K562 (cell line): ENCODE results near the gene UNC50. TPM values are rescaled to one million over a fixed set of nuclear protein-coding genes. Genes with fewer than 3 reads are reported as not detected.

ENCODE experiments used
- GATAD2B ChIP-seq: fragments of 450-650 bp; IDR thresholded peaks from 2 replicates; pipeline ENCODE4 v1.6.1; 2017; ENCODE audit warnings: mild to moderate bottlenecking, borderline replicate concordance
- KDM4B ChIP-seq, 2 experiments: fragments of 450-650 bp in 1 of 2; sonication (generic) in 1 of 2; IDR thresholded peaks; 2 replicates each; pipeline ENCODE4 v1.6.1; 2016 to 2017; ENCODE audit warnings: borderline replicate concordance in 2 of 2, antibody characterized with exemption in 1 of 2, low read depth in 1 of 2, mild to moderate bottlenecking in 1 of 2
- PML ChIP-seq: IDR thresholded peaks from 2 replicates; pipeline ENCODE4 v1.6.1; 2012; ENCODE audit warnings: low read length, inconsistent platforms
- POLR3G ChIP-seq: IDR thresholded peaks from 2 replicates; pipeline ENCODE4 v1.6.1; 2011; ENCODE audit not compliant: insufficient read length, insufficient replicate concordance; ENCODE audit errors: extremely low read depth
- SAFB ChIP-seq: fragments of 200-400 bp; formaldehyde crosslinking; IDR thresholded peaks from 2 replicates; pipeline ENCODE4 v1.6.1; 2017; ENCODE audit warnings: low read depth, low read length, borderline replicate concordance
- YBX1 ChIP-seq: fragments of 450-650 bp; IDR thresholded peaks from 2 replicates; pipeline ENCODE4 v1.7.1; 2016; ENCODE audit warnings: mild to moderate bottlenecking
- ZNF12 ChIP-seq: sonication (generic); formaldehyde crosslinking; IDR thresholded peaks from 2 replicates; pipeline ENCODE4 v1.4.0; 2020; ENCODE audit warnings: mild to moderate bottlenecking, missing genetic modification reagents
- ZNF184 ChIP-seq: sonication (generic); formaldehyde crosslinking; IDR thresholded peaks from 2 replicates; pipeline ENCODE4 v1.5.0; 2020; ENCODE audit warnings: missing genetic modification reagents
- ZNF384 ChIP-seq: IDR thresholded peaks from 2 replicates; pipeline ENCODE4 v1.6.1; 2012; ENCODE audit warnings: low read depth, low read length, improper control_type of control experiment
- ZNF41 ChIP-seq: fragments of 250-450 bp; sonication (Bioruptor Pico); conservative IDR thresholded peaks from 2 replicates; pipeline ENCODE4 v1.4.0; 2020; ENCODE audit warnings: mild to moderate bottlenecking
- ZNF57 ChIP-seq: fragments of 450-650 bp; formaldehyde crosslinking; IDR thresholded peaks from 2 replicates; pipeline ENCODE4 v1.4.0; 2020; ENCODE audit warnings: mild to moderate bottlenecking, moderate library complexity
- polyA plus RNA-seq, 8 experiments: library from polyadenylated mRNA; depleted of rRNA in 4 of 8; stranded (reverse) in 5 of 8; unstranded in 3 of 8; fragments of >200 nt; fragmentation: Nextera tagmentation in 2 of 8; fragmentation: Illumina TruSeq in 1 of 8; extraction: Ambion mirVana in 2 of 8; extraction: Trizol in 1 of 8; gene quantifications; 2 replicates each; pipeline versions ENCODE4 v1.2.1 to v1.2.3, GENCODE V29; 2011 to 2014; ENCODE audit warnings: inconsistent platforms in 1 of 8, missing spikeins in 1 of 8
- total RNA-seq, 7 experiments: library from RNA; depleted of rRNA in 6 of 7; stranded (reverse); fragments of >200 nt in 6 of 7; fragmentation: Illumina TruSeq in 2 of 7; extraction: Trizol in 2 of 7; gene quantifications; 2 replicates each; pipeline versions ENCODE4 v1.2.1 to v1.2.3, GENCODE V29; 2011 to 2021; ENCODE audit warnings: low replicate concordance in 1 of 7
- TF ChIP-seq, protein P1 (sequence below), 2 experiments: fragments of 450-650 bp; IDR thresholded peaks; 2 replicates each; pipeline ENCODE4 v1.6.1; 2016; ENCODE audit warnings: mild to moderate bottlenecking in 2 of 2, borderline replicate concordance in 1 of 2, low read depth in 1 of 2, moderate library complexity in 1 of 2
- TF ChIP-seq, protein P2 (sequence below): sonication (generic); formaldehyde crosslinking; IDR thresholded peaks from 2 replicates; pipeline ENCODE4 v1.8.0; 2022; ENCODE audit warnings: missing genetic modification reagents, mild to moderate bottlenecking, borderline replicate concordance

Gene UNC50
- total and polyA plus RNA-seq, 9 of the 15 experiments (the other 6 are each of a cell fraction or from before 2014, with no cell fraction given) = 30.0 to 52.9 (median 35.9) TPM

DNA sequence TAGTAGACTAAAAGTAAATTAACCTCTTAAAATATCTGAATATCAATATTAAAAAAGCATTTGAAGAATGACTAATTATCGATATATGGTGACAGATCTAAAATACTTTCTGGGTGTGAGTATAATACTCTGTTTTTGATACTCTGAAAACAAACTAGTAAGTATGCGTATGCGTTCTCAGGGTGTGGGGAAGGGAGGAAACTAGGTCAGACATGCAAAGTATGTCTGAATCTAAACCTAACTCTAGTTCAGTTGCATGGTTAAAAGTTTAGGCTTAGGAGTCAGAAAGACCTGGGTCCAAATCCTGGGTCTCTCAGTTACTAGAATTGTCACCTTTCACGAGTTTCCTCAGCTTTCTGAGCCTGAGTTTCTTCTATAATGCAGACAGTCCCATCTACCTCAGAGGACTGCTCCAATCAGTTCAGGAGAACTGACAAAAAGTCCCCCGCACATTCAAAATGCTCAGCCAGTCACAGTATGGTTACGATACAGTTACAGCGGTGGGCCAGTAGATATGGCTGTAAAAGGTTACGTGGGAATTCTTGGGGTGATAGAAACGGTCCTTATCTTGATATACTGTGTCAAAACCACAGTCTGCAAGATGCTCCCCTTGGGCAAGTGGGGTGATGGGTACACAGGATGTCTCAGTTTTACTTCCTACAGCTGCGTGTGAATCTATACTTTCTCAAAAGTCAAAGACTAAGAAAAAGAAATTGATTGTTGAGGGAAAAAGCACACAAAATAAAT is 29.2 kb downstream of the UNC50 start (continued):
- TF ChIP-seq, protein P1, sequence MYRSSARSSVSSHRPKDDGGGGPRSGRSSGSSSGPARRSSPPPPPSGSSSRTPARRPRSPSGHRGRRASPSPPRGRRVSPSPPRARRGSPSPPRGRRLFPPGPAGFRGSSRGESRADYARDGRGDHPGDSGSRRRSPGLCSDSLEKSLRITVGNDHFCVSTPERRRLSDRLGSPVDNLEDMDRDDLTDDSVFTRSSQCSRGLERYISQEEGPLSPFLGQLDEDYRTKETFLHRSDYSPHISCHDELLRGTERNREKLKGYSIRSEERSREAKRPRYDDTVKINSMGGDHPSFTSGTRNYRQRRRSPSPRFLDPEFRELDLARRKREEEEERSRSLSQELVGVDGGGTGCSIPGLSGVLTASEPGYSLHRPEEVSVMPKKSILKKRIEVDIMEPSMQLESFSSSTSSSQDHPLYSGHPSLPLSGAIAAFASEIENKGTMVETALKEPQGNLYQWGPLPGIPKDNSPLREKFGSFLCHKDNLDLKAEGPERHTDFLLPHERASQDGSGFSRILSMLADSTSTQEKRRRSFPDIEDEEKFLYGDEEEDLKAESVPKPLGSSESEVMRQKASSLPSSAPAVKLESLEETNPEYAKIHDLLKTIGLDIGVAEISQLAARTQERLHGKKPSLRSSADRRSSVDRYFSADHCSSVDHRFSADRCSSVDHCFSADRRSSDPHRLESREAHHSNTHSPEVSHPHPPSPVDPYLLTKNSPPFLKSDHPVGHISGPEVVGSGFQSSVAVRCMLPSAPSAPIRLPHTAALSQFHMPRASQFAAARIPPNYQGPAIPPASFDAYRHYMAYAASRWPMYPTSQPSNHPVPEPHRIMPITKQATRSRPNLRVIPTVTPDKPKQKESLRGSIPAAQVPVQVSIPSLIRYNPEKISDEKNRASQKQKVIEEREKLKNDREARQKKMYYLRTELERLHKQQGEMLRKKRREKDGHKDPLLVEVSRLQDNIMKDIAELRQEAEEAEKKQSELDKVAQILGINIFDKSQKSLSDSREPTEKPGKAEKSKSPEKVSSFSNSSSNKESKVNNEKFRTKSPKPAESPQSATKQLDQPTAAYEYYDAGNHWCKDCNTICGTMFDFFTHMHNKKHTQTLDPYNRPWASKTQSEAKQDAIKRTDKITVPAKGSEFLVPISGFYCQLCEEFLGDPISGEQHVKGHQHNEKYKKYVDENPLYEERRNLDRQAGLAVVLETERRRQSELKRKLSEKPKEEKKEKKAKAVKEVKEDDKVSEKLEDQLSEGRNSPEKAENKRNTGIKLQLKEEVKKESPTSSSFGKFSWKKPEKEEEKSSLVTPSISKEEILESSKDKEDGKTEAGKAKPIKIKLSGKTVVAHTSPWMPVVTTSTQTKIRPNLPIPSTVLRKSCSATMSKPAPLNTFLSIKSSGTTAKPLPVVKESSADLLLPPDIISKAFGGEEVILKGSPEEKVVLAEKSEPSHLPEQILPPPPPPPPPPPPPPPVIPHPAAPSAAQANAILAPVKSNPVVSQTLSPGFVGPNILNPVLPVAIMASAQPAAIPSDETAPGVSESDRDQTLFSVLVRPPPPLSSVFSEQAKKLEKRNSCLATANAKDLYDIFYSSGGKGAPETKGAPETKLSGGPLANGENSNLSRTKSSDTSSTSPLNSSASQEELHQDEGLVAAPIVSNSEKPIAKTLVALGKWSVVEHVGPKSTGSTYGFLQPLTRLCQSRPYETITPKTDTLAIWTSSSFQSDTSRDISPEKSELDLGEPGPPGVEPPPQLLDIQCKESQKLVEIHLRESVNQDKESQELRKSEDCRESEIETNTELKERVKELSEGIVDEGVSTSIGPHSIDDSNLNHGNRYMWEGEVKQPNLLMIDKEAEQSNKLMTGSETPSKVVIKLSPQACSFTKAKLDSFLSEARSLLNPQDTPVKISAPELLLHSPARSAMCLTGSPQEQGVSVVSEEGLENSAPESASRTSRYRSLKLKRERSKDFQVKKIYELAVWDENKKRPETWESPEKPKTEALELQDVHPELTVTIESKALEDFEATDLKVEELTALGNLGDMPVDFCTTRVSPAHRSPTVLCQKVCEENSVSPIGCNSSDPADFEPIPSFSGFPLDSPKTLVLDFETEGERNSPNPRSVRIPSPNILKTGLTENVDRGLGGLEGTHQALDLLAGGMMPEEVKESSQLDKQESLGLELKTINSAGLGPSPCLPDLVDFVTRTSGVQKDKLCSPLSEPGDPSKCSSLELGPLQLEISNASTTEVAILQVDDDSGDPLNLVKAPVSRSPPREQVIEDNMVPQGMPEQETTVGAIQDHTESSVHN (IDR thresholded peaks at IDR 0.05; ENCODE audit: borderline replicate concordance in 1 of 2, low read depth in 1 of 2) = no peak
- TF ChIP-seq ZNF57 (CRISPR knock-in tag) = no peak
- no peak for TF ChIP-seq ZNF384
- TF ChIP-seq POLR3G = no peak
- no peak for TF ChIP-seq ZNF12 (CRISPR knock-in tag)
- TF ChIP-seq KDM4B (IDR thresholded peaks at IDR 0.05; ENCODE audit: borderline replicate concordance in 2 of 2, low read depth in 1 of 2) = no peak
- no peak for TF ChIP-seq GATAD2B
- TF ChIP-seq PML = no peak
- no peak for TF ChIP-seq ZNF184 (CRISPR knock-in tag)
- no peak for TF ChIP-seq SAFB
- TF ChIP-seq, protein P2, sequence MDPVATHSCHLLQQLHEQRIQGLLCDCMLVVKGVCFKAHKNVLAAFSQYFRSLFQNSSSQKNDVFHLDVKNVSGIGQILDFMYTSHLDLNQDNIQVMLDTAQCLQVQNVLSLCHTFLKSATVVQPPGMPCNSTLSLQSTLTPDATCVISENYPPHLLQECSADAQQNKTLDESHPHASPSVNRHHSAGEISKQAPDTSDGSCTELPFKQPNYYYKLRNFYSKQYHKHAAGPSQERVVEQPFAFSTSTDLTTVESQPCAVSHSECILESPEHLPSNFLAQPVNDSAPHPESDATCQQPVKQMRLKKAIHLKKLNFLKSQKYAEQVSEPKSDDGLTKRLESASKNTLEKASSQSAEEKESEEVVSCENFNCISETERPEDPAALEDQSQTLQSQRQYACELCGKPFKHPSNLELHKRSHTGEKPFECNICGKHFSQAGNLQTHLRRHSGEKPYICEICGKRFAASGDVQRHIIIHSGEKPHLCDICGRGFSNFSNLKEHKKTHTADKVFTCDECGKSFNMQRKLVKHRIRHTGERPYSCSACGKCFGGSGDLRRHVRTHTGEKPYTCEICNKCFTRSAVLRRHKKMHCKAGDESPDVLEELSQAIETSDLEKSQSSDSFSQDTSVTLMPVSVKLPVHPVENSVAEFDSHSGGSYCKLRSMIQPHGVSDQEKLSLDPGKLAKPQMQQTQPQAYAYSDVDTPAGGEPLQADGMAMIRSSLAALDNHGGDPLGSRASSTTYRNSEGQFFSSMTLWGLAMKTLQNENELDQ = no peak
- no peak for TF ChIP-seq ZNF41 (CRISPR knock-in tag)
- no peak for TF ChIP-seq YBX1
